Activated CD4-positive, alpha-beta memory T cell treated with anti-CD3 and anti-CD28 coated beads for 36 hours (primary cell): ENCODE data around the gene POLD3. TPM values are rescaled to one million over a fixed set of nuclear protein-coding genes. Genes with fewer than 3 reads are reported as not detected.

Experiments used
- CTCF ChIA-PET: fragments of 350-600 bp; sonication (Branson Sonifier 250); formaldehyde crosslinking; loops from one replicate; lab custom pipeline; 2021; ENCODE audit warnings: antibody characterized with exemption, inconsistent platforms; lab: Charles Lee
- POLR2A ChIA-PET: fragments of 350-600 bp; sonication (Branson Sonifier 250); formaldehyde crosslinking; loops from one replicate; lab custom pipeline; 2021; ENCODE audit warnings: antibody characterized with exemption; lab: Charles Lee
- DNase-seq: peaks from one replicate; pipeline ENCODE4 v3.0.0-alpha.2; 2020
- H3K27ac Mint-ChIP-seq: one replicate; pipeline ENCODE4 v1.8.0; 2021; ENCODE audit warnings: mixed read lengths
- H3K27me3 Mint-ChIP-seq: one replicate; pipeline ENCODE4 v1.8.0; 2021; ENCODE audit warnings: mixed read lengths
- H3K36me3 Mint-ChIP-seq: one replicate; pipeline ENCODE4 v1.8.0; 2021; ENCODE audit warnings: mixed read lengths
- H3K4me1 Mint-ChIP-seq: one replicate; pipeline ENCODE4 v1.8.0; 2021; ENCODE audit warnings: low read depth, mixed read lengths
- H3K4me3 Mint-ChIP-seq: one replicate; pipeline ENCODE4 v1.8.0; 2021; ENCODE audit warnings: mild to moderate bottlenecking, mixed read lengths
- H3K9me3 Mint-ChIP-seq: one replicate; pipeline ENCODE4 v1.8.0; 2021; ENCODE audit warnings: mixed read lengths
- intact Hi-C: fragments of 100-400 bp; cut with micrococcal nuclease; formaldehyde crosslinking; loops from one replicate; pipeline ENCODE4 v1.15.1; 2023
- total RNA-seq, 2 experiments: library from RNA; stranded (reverse); gene quantifications; one replicate each; pipeline ENCODE4 v1.2.3, GENCODE V29; 2021

Gene POLD3
- total RNA-seq, 2 experiments from 2014 or later, result 60.8 to 61.4 TPM

- intact Hi-C loops, result no loop called here
- no peak overlapping the region for H3K4me3 Mint-ChIP-seq
- CTCF ChIA-PET, result interaction anchor here (1.0 kb wide), 1 partner anchor 133 kb away, joined by 3 read pairs; no protein-coding TSS in a partner anchor
- H3K27me3 Mint-ChIP-seq, result no peaks in the 10 kb centered on the region
- POLR2A ChIA-PET, result interaction anchor here (1.0 kb wide), 1 partner anchor 18 kb away, joined by 3 read pairs; no protein-coding TSS in a partner anchor
- H3K36me3 Mint-ChIP-seq, result peaks cover 48% of the 10 kb centered on the region
- no peaks in the 10 kb centered on the region for H3K9me3 Mint-ChIP-seq
- DNase-seq, result no peak
- no peak overlapping the region for H3K27ac Mint-ChIP-seq
- peaks cover 3% of the 10 kb centered on the region for H3K4me1 Mint-ChIP-seq
Observed at GRCh38 chr11:74626130-74626529, 33.7 kb downstream of the POLD3 start.

- H3K36me3 Mint-ChIP-seq, result peaks cover 45% of the 10 kb centered on the region
- DNase-seq, result no peak
Observed at GRCh38 chr11:74626604-74627003, 34.2 kb downstream of the POLD3 start.

GRCh38 chr11:74627381-74627780, 35.0 kb downstream of the POLD3 start:
- DNase-seq, result peak; percentile 17
- ChIA-PET POLR2A (no interaction called here), CTCF (interaction anchor here (1.2 kb wide), 1 partner anchor 19 kb away, joined by 3 read pairs; no protein-coding TSS in a partner anchor)
- intact Hi-C loops, result no loop called here
- H3K27ac Mint-ChIP-seq, result no peak overlapping the region
- peaks cover 3% of the 10 kb centered on the region for H3K4me1 Mint-ChIP-seq
- H3K9me3 Mint-ChIP-seq, result no peaks in the 10 kb centered on the region
- peaks cover 48% of the 10 kb centered on the region for H3K36me3 Mint-ChIP-seq
- no peak overlapping the region for H3K4me3 Mint-ChIP-seq
- no peaks in the 10 kb centered on the region for H3K27me3 Mint-ChIP-seq

More at GRCh38 chr11:74626604-74627003, 34.2 kb downstream of the POLD3 start:
- H3K9me3 Mint-ChIP-seq, result no peaks in the 10 kb centered on the region
- H3K4me1 Mint-ChIP-seq, result peaks cover 3% of the 10 kb centered on the region
- intact Hi-C loops, result no loop called here
- ChIA-PET CTCF (interaction anchor here (1.2 kb wide), 1 partner anchor 19 kb away, joined by 3 read pairs; no protein-coding TSS in a partner anchor), POLR2A (interaction anchor here (1.0 kb wide), 1 partner anchor 19 kb away, joined by 3 read pairs; no protein-coding TSS in a partner anchor)
- no peak overlapping the region for H3K4me3 Mint-ChIP-seq
- H3K27me3 Mint-ChIP-seq, result no peaks in the 10 kb centered on the region
- H3K27ac Mint-ChIP-seq, result no peak overlapping the region

- Mint-ChIP-seq H3K4me3 (no peak overlapping the region), H3K27me3 (no peaks in the 10 kb centered on the region), H3K27ac (no peak overlapping the region), H3K36me3 (peaks cover 65% of the 10 kb centered on the region), H3K4me1 (peaks cover 3% of the 10 kb centered on the region), H3K9me3 (no peaks in the 10 kb centered on the region)
- no peak for DNase-seq
- ChIA-PET CTCF (no interaction called here), POLR2A (no interaction called here)
- intact Hi-C loops, result no loop called here
Observed at GRCh38 chr11:74630043-74630442, 37.7 kb downstream of the POLD3 start.

GRCh38 chr11:74633406-74634393, 41.3 kb downstream of the POLD3 start:
- H3K4me3 Mint-ChIP-seq, result no peak overlapping the region
- CTCF ChIA-PET, result interaction anchor here (0.8 to 1.8 kb wide), 3 partner anchors 69 to 389 kb away, joined by 3 to 5 read pairs (median 3); no protein-coding TSS in a partner anchor
- POLR2A ChIA-PET, result no interaction called here
- intact Hi-C loops, result no loop called here
- no peaks in the 10 kb centered on the region for H3K9me3 Mint-ChIP-seq
- DNase-seq, result no peak
- H3K27me3 Mint-ChIP-seq, result no peaks in the 10 kb centered on the region
- peaks cover 73% of the 10 kb centered on the region for H3K36me3 Mint-ChIP-seq
- H3K27ac Mint-ChIP-seq, result no peak overlapping the region
- peaks cover 13% of the 10 kb centered on the region for H3K4me1 Mint-ChIP-seq

GRCh38 chr11:74634537-74634936, 42.2 kb downstream of the POLD3 start:
- Mint-ChIP-seq H3K27ac (no peak overlapping the region), H3K9me3 (no peaks in the 10 kb centered on the region), H3K27me3 (no peaks in the 10 kb centered on the region), H3K4me3 (no peak overlapping the region), H3K36me3 (peaks cover 71% of the 10 kb centered on the region), H3K4me1 (peaks cover 13% of the 10 kb centered on the region)
- CTCF ChIA-PET, result interaction anchor here (1.1 kb wide), 1 partner anchor 70 kb away, joined by 3 read pairs; no protein-coding TSS in a partner anchor
- no peak for DNase-seq
- POLR2A ChIA-PET, result no interaction called here
- intact Hi-C loops, result no loop called here

GRCh38 chr11:74636630-74637184, 44.3 kb downstream of the POLD3 start:
- no peaks in the 10 kb centered on the region for H3K27me3 Mint-ChIP-seq
- peak overlapping the region; percentile 26 for H3K27ac Mint-ChIP-seq
- POLR2A ChIA-PET, result no interaction called here

GRCh38 chr11:74637700-74638099, 45.3 kb downstream of the POLD3 start:
- Mint-ChIP-seq H3K4me3 (no peak overlapping the region), H3K4me1 (peaks cover 13% of the 10 kb centered on the region), H3K27ac (no peak overlapping the region), H3K36me3 (peaks cover 80% of the 10 kb centered on the region), H3K9me3 (no peaks in the 10 kb centered on the region), H3K27me3 (no peaks in the 10 kb centered on the region)
- DNase-seq, result no peak
- intact Hi-C loops, result no loop called here
- CTCF ChIA-PET, result interaction anchor here (1.2 kb wide), 1 partner anchor 65 kb away, joined by 4 read pairs; no protein-coding TSS in a partner anchor
- POLR2A ChIA-PET, result interaction anchor here (0.6 kb wide), 1 partner anchor 523 kb away, joined by 3 read pairs; no protein-coding TSS in a partner anchor

More at GRCh38 chr11:74636630-74637184, 44.3 kb downstream of the POLD3 start:
- Mint-ChIP-seq H3K4me1 (peaks cover 13% of the 10 kb centered on the region), H3K4me3 (no peak overlapping the region), H3K9me3 (no peaks in the 10 kb centered on the region), H3K36me3 (peaks cover 79% of the 10 kb centered on the region)
- DNase-seq, result no peak
- intact Hi-C loops, result no loop called here
- CTCF ChIA-PET, result interaction anchor here (1.0 to 1.1 kb wide), 2 partner anchors 90 to 103 kb away, joined by 3 to 4 read pairs; no protein-coding TSS in a partner anchor

GRCh38 chr11:74638869-74639268, 46.5 kb downstream of the POLD3 start:
- Mint-ChIP-seq H3K4me3 (no peak overlapping the region), H3K36me3 (peaks cover 80% of the 10 kb centered on the region), H3K27ac (no peak overlapping the region), H3K4me1 (peaks cover 13% of the 10 kb centered on the region), H3K27me3 (no peaks in the 10 kb centered on the region), H3K9me3 (no peaks in the 10 kb centered on the region)
- DNase-seq, result no peak
- ChIA-PET POLR2A (no interaction called here), CTCF (interaction anchor here (1.2 kb wide), 2 partner anchors 64 to 88 kb away, joined by 4 to 6 read pairs; no protein-coding TSS in a partner anchor)
- intact Hi-C loops, result no loop called here

GRCh38 chr11:74639533-74639932, 47.2 kb downstream of the POLD3 start:
- no peak overlapping the region for H3K4me3 Mint-ChIP-seq
- peaks cover 80% of the 10 kb centered on the region for H3K36me3 Mint-ChIP-seq
- no peak overlapping the region for H3K27ac Mint-ChIP-seq
- H3K9me3 Mint-ChIP-seq, result no peaks in the 10 kb centered on the region
- H3K4me1 Mint-ChIP-seq, result peaks cover 13% of the 10 kb centered on the region
- ChIA-PET CTCF (no interaction called here), POLR2A (no interaction called here)
- H3K27me3 Mint-ChIP-seq, result no peaks in the 10 kb centered on the region
- intact Hi-C loops, result no loop called here
- no peak for DNase-seq

- no peak for DNase-seq
- ChIA-PET POLR2A (no interaction called here), CTCF (no interaction called here)
- Mint-ChIP-seq H3K27ac (no peak overlapping the region), H3K4me3 (no peak overlapping the region), H3K36me3 (peaks cover 75% of the 10 kb centered on the region), H3K27me3 (no peaks in the 10 kb centered on the region), H3K9me3 (no peaks in the 10 kb centered on the region), H3K4me1 (peaks cover 7% of the 10 kb centered on the region)
- intact Hi-C loops, result no loop called here
Observed at GRCh38 chr11:74641289-74641688, 48.9 kb downstream of the POLD3 start.

GRCh38 chr11:74641905-74642304, 49.5 kb downstream of the POLD3 start:
- peaks cover 1% of the 10 kb centered on the region for H3K4me1 Mint-ChIP-seq
- no peaks in the 10 kb centered on the region for H3K9me3 Mint-ChIP-seq
- H3K36me3 Mint-ChIP-seq, result peaks cover 73% of the 10 kb centered on the region
- CTCF ChIA-PET, result no interaction called here
- intact Hi-C loops, result no loop called here
- POLR2A ChIA-PET, result no interaction called here
- H3K27me3 Mint-ChIP-seq, result no peaks in the 10 kb centered on the region
- H3K4me3 Mint-ChIP-seq, result no peak overlapping the region
- no peak overlapping the region for H3K27ac Mint-ChIP-seq
- DNase-seq, result no peak
